ENCODE measurements around the gene CCL20. TPM values are rescaled to one million over a fixed set of nuclear protein-coding genes. Genes with fewer than 3 reads are reported as not detected.

The CCL20 gene
- 3.2 and 4.4 TPM in 2 replicates for total RNA-seq

- Mint-ChIP-seq H3K4me3 (peak within 1 kb of the TSS; percentile 12), H3K36me3 (ENCODE audit: low read depth) (no peaks in the 10 kb centered on the region), H3K4me1 (peaks cover 12% of the 10 kb centered on the region), H3K27ac (no peak within 1 kb of the TSS), H3K27me3 (no peaks in the 10 kb centered on the region), H3K9me3 (no peaks in the 10 kb centered on the region)
- no peak for DNase-seq
- intact Hi-C loops (cut with micrococcal nuclease) = no loop called here
Observed at GRCh38 chr2:227813562-227814353, at the start of gene CCL20. TSS of gene CCL20 (plus strand) at chr2:227813842. CDS start at chr2:227813912, 70 bp downstream.

- intact Hi-C loops (cut with micrococcal nuclease) = loop anchor here (1.0 to 10.0 kb wide), 5 partner anchors 107 to 636 kb away; partner anchors contain the start of gene AGFG1
- Mint-ChIP-seq H3K4me3 (no peak overlapping the region), H3K4me1 (no peaks in the 10 kb centered on the region), H3K36me3 (ENCODE audit: low read depth) (no peaks in the 10 kb centered on the region), H3K9me3 (no peaks in the 10 kb centered on the region), H3K27ac (no peak overlapping the region), H3K27me3 (no peaks in the 10 kb centered on the region)
- no peak for DNase-seq
Observed at GRCh38 chr2:227765788-227766372, 47.8 kb upstream of the CCL20 start.

- H3K36me3 Mint-ChIP-seq (ENCODE audit: low read depth) = no peaks in the 10 kb centered on the region
- peak; percentile 85 for DNase-seq
- intact Hi-C loops (cut with micrococcal nuclease) = loop anchor here (1.0 to 10.0 kb wide), 5 partner anchors 108 to 636 kb away; partner anchors contain the start of gene AGFG1
- H3K4me3 Mint-ChIP-seq = no peak overlapping the region
- H3K27me3 Mint-ChIP-seq = no peaks in the 10 kb centered on the region
- H3K4me1 Mint-ChIP-seq = no peaks in the 10 kb centered on the region
- no peak overlapping the region for H3K27ac Mint-ChIP-seq
- H3K9me3 Mint-ChIP-seq = no peaks in the 10 kb centered on the region
Observed at GRCh38 chr2:227766373-227766883, 47.2 kb upstream of the CCL20 start.

DNA sequence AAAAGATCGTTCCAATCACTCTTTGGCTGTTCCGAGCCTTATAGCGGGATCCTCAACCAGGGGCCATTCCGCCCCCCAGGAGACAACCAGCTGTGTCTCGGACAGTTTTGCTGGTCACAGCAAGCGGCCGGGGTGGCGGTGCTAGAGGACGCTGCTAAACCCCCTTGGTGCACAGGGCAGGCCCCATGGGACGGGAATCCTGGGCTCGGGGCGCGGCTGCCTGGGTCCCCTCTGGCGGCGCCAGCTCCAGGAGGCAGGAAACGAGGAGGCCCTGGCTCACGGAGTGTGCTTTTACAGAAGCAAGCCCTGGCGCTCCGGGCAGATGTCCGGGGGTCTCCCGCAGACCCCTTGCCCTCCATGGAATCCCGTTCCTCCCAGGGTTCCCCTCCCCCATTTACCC is 45.8 kb upstream of the CCL20 start:
- intact Hi-C loops (cut with micrococcal nuclease) = loop anchor here (2.0 to 10.0 kb wide), 3 partner anchors 109 to 529 kb away; partner anchors contain the start of gene AGFG1
- no peak overlapping the region for H3K27ac Mint-ChIP-seq
- H3K36me3 Mint-ChIP-seq (ENCODE audit: low read depth) = no peaks in the 10 kb centered on the region
- no peak overlapping the region for H3K4me3 Mint-ChIP-seq
- no peaks in the 10 kb centered on the region for H3K9me3 Mint-ChIP-seq
- no peaks in the 10 kb centered on the region for H3K27me3 Mint-ChIP-seq
- H3K4me1 Mint-ChIP-seq = no peaks in the 10 kb centered on the region
- DNase-seq = no peak

DNA sequence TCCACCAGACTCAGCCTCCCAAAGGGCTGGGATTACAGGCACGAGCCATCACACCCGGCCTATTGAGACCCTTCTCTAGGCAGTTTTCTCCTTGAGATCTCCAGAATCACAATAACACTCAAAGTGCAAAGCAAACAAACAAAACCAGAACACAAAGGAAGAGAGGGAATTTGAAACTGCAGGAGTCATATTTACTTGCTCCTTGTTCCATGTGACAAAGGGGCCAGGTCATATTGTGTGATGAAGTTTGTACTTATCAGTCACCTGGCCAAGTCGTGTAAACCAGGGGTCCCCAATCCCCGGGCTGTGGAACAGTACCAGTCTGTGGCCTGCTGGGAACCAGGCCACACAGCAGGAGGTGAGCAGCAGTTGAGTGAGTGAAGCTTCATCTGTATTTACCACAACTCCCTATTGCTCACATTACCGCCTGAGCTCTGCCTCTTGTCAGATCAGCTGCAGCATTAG is 41.4 kb upstream of the CCL20 start:
- no peaks in the 10 kb centered on the region for H3K36me3 Mint-ChIP-seq (ENCODE audit: low read depth)
- peaks cover 4% of the 10 kb centered on the region for H3K4me1 Mint-ChIP-seq
- no peak overlapping the region for H3K4me3 Mint-ChIP-seq
- H3K27ac Mint-ChIP-seq = no peak overlapping the region
- no peaks in the 10 kb centered on the region for H3K27me3 Mint-ChIP-seq
- no peak for DNase-seq
- H3K9me3 Mint-ChIP-seq = no peaks in the 10 kb centered on the region
- intact Hi-C loops (cut with micrococcal nuclease) = no loop called here

DNA sequence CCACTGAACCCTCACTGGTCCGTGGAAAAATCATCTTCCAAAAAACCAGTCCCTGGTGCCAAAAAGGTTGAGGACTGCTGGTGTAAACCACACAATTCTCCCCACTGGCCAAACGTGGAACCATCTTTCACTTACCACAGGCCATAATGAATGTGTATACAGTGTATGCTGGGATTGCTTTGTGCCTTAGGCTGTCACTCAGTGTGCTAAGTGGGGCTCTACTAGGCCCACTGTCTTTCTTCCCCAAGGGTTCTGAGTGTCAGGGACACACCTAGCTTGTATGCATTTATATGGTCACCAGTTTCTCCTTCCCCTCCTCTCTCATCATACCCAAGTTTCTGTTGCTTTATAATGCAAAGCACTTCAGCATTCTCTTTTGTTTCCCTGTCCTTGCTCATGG is 40.7 kb upstream of the CCL20 start:
- Mint-ChIP-seq H3K27ac (no peak overlapping the region), H3K4me3 (no peak overlapping the region), H3K4me1 (peaks cover 4% of the 10 kb centered on the region), H3K27me3 (no peaks in the 10 kb centered on the region), H3K36me3 (ENCODE audit: low read depth) (no peaks in the 10 kb centered on the region), H3K9me3 (no peaks in the 10 kb centered on the region)
- no peak for DNase-seq
- intact Hi-C loops (cut with micrococcal nuclease) = no loop called here

DNA sequence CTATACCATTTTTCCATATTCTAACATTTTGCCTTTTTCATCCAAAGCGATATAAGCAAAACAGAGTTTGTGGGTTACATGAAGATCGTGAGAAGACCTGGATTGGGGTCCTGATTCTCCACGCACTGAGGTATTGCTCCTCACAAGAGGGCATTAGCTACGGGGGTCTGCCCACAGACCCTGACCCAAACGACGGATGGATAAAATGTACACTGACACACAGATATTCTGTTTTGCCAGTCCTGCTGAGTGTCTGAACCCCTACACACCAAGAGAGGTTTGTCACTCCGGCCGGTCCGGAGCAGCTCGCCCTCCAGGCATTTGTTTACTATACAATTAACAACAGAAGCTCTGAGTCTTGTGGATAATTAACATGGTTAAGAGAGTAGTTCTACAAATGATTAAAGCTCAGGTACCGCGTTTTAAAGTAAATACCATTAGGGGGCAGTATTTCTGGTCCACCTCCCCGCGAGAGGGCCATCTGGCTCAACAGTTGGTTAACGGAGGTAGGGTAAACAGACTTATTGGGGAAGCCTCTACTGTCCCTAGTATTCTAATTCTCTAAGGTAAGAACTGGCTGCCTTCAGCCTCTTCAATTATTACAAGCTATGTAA is 39.5 kb upstream of the CCL20 start:
- no peaks in the 10 kb centered on the region for H3K36me3 Mint-ChIP-seq (ENCODE audit: low read depth)
- intact Hi-C loops (cut with micrococcal nuclease) = no loop called here
- H3K27me3 Mint-ChIP-seq = no peaks in the 10 kb centered on the region
- no peak overlapping the region for H3K4me3 Mint-ChIP-seq
- no peak overlapping the region for H3K27ac Mint-ChIP-seq
- no peak for DNase-seq
- H3K4me1 Mint-ChIP-seq = peaks cover 4% of the 10 kb centered on the region
- H3K9me3 Mint-ChIP-seq = no peaks in the 10 kb centered on the region

GRCh38 chr2:227774895-227775842 is 38.5 kb upstream of the CCL20 start:
- Mint-ChIP-seq H3K4me1 (peaks cover 4% of the 10 kb centered on the region), H3K36me3 (ENCODE audit: low read depth) (no peaks in the 10 kb centered on the region), H3K9me3 (no peaks in the 10 kb centered on the region), H3K4me3 (no peak overlapping the region), H3K27ac (no peak overlapping the region), H3K27me3 (no peaks in the 10 kb centered on the region)
- no peak for DNase-seq
- intact Hi-C loops (cut with micrococcal nuclease) = no loop called here

- intact Hi-C loops (cut with micrococcal nuclease) = loop anchor here (5.0 kb wide), 1 partner anchor 81 kb away; no protein-coding TSS in a partner anchor
- Mint-ChIP-seq H3K36me3 (ENCODE audit: low read depth) (no peaks in the 10 kb centered on the region), H3K9me3 (no peaks in the 10 kb centered on the region), H3K4me1 (peaks cover 11% of the 10 kb centered on the region), H3K27ac (no peak overlapping the region), H3K27me3 (peaks cover 7% of the 10 kb centered on the region), H3K4me3 (no peak overlapping the region)
- DNase-seq = no peak
Observed at GRCh38 chr2:227780981-227781615, 32.5 kb upstream of the CCL20 start.

- Mint-ChIP-seq H3K27ac (no peak overlapping the region), H3K4me3 (no peak overlapping the region), H3K4me1 (peaks cover 11% of the 10 kb centered on the region), H3K9me3 (no peaks in the 10 kb centered on the region), H3K27me3 (peaks cover 9% of the 10 kb centered on the region), H3K36me3 (ENCODE audit: low read depth) (no peaks in the 10 kb centered on the region)
- intact Hi-C loops (cut with micrococcal nuclease) = loop anchor here (2.0 to 5.0 kb wide), 2 partner anchors 23 to 80 kb away; no protein-coding TSS in a partner anchor
- no peak for DNase-seq
Observed at GRCh38 chr2:227781841-227782240, 31.8 kb upstream of the CCL20 start.

- Mint-ChIP-seq H3K27me3 (peaks cover 15% of the 10 kb centered on the region), H3K9me3 (no peaks in the 10 kb centered on the region), H3K27ac (no peak overlapping the region), H3K4me3 (no peak overlapping the region), H3K4me1 (peaks cover 11% of the 10 kb centered on the region), H3K36me3 (ENCODE audit: low read depth) (no peaks in the 10 kb centered on the region)
- intact Hi-C loops (cut with micrococcal nuclease) = loop anchor here (1.0 to 5.0 kb wide), 3 partner anchors 22 to 79 kb away; no protein-coding TSS in a partner anchor
- no peak for DNase-seq
Observed at GRCh38 chr2:227782804-227783203, 30.8 kb upstream of the CCL20 start.

DNA sequence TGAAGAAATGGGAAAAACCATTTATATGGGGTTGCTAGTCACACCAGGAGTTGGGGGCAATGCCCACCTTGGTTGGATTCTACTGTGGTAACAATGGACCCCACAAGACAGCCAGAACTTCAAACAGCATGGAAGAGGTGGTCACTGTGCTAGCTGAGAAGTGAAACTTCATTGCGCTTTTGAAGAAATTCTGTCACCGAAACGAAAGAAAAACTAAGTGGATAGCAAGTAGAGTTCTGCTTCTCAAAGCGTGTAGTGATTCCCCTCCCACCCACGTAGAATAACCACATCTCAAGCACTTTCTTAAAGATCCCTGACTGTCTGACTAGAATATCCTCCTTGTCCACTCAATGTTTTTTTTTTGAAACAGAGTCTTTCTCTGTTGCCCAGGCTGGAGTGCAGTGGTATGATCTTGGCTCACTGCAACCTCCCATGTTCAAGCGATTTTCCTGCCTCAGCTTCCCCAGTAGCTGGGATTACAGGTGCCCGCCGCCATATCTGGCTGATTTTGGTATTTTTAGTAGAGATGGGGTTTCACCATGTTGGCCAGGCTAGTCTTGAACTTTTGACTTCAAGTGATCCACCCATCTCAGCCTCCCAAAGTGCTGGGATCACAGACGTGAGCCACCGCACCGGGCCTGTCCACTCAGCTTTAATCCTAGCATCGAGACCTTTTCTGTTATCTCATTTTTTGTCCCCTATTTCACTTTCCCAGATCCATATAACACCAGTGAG is 30.1 kb upstream of the CCL20 start:
- intact Hi-C loops (cut with micrococcal nuclease) = loop anchor here (1.0 to 5.0 kb wide), 3 partner anchors 21 to 79 kb away; no protein-coding TSS in a partner anchor
- Mint-ChIP-seq H3K36me3 (ENCODE audit: low read depth) (no peaks in the 10 kb centered on the region), H3K27ac (peak overlapping the region; percentile 56), H3K4me3 (peak overlapping the region; percentile 65), H3K9me3 (no peaks in the 10 kb centered on the region), H3K4me1 (peaks cover 11% of the 10 kb centered on the region), H3K27me3 (peaks cover 18% of the 10 kb centered on the region)
- peak; percentile 67 for DNase-seq
